Thyroid gland (tissue), 4 donors: ENCODE results near the gene SACM1L. TPM values are rescaled to one million over a fixed set of nuclear protein-coding genes. Genes with fewer than 3 reads are reported as not detected.

Experiments
- DNase-seq, 2 donors: peaks; one replicate each; pipeline ENCODE4 v3.0.0-alpha.2; 2019
- H3K27ac ChIP-seq, 3 donors: fragments of 200-600 bp; sonication (generic); 1 replicate in 2 of 3; 2 replicates in 1 of 3; pipeline ENCODE4 v1.5.1; 2016 to 2019; ENCODE audit warnings: mild to moderate bottlenecking in 1 of 3, moderate library complexity in 1 of 3
- H3K27me3 ChIP-seq: fragments of 200-600 bp; sonication (generic); one replicate; pipeline ENCODE4 v1.5.1; 2019
- H3K36me3 ChIP-seq, 2 donors: fragments of 200-600 bp; sonication (generic); one replicate each; pipeline ENCODE4 v1.5.1; 2016 to 2019
- H3K4me1 ChIP-seq, 2 donors: fragments of 200-600 bp; sonication (generic); one replicate each; pipeline ENCODE4 v1.5.1; 2017 to 2019
- H3K4me3 ChIP-seq, 3 donors: fragments of 200-600 bp; sonication (generic); replicated peaks in 1 of 3; 1 replicate in 2 of 3; 2 replicates in 1 of 3; pipeline ENCODE4 v1.5.1; 2016; ENCODE audit warnings: mild to moderate bottlenecking in 1 of 3
- H3K9me3 ChIP-seq: fragments of 200-600 bp; sonication (generic); one replicate; pipeline ENCODE4 v1.5.1; 2017
- POLR2A ChIP-seq, 2 donors: fragments of 450-650 bp; IDR thresholded peaks; one replicate each; pipeline ENCODE4 v1.6.1; 2017; ENCODE audit warnings: antibody characterized with exemption in 2 of 2, mild to moderate bottlenecking in 2 of 2, moderate library complexity in 1 of 2
- WGBS, 2 donors: methylation state at CpG; one replicate each; pipeline ENCODE4 v1.1.5; 2017; 5-methylcytosine and 5-hydroxymethylcytosine counted together
- intact Hi-C: fragments of 100-400 bp; cut with DNase I; formaldehyde crosslinking; loops from one replicate; pipeline ENCODE4 v1.15.1; 2023
- total RNA-seq, 4 donors: library from RNA; depleted of rRNA; stranded (reverse); fragments of >200 nt; gene quantifications; one replicate each; pipeline ENCODE4 v1.2.3, GENCODE V29; 2016
- TF ChIP-seq, protein P1 (sequence below), 6 experiments: fragments of 200-600 bp in 3 of 6; fragments of 450-650 bp in 3 of 6; sonication (generic) in 3 of 6; IDR thresholded peaks; one replicate each; pipeline ENCODE4 v1.5.1; 2016 to 2019; ENCODE audit warnings: antibody characterized with exemption in 6 of 6, mild to moderate bottlenecking in 2 of 6, inconsistent platforms in 1 of 6, moderate library complexity in 1 of 6

Gene SACM1L
- total RNA-seq, 4 donors from 2014 or later = 87.0 to 161 (median 111) TPM

DNA sequence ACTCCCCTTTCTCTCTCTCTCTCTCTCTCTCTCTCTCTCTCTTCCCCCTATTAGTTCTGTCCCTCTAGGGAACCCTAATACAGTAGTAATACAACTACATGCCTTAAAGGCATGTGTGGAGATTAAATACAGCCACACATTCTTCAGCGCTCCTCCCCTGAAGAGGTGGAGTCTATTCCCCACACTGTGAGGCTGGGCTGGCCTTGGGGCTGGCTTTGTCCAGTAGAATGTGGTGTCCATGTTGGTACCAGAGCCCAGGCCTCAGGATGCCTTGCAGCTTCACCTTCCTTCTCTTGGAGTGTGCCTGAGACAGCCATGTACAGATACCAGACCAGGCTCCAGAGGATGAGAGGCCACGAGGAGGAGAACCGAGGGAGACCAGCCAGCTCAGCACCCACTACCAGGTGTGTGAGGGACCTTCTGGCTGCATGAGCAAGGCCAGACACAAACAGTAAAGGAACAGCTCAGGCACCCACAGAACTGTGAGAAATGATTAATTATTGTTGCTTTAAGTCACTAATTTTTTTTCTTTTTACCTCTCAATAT lies 96.5 kb downstream of the SACM1L start:
- no peak overlapping the region for H3K4me3 ChIP-seq
- H3K27ac ChIP-seq = no peak overlapping the region
- no peaks in the 10 kb centered on the region for H3K27me3 ChIP-seq
- DNase-seq = no peak
- no peaks in the 10 kb centered on the region for H3K36me3 ChIP-seq
- intact Hi-C loops = no loop called here
- H3K9me3 ChIP-seq = no peaks in the 10 kb centered on the region
- WGBS, 2 donors = 80 to 83% methylated on average over 3 of the region's 3 CpGs
- no peaks in the 10 kb centered on the region for H3K4me1 ChIP-seq
- no peak for TF ChIP-seq POLR2A (IDR thresholded peaks at IDR 0.05)
- TF ChIP-seq, protein P1, sequence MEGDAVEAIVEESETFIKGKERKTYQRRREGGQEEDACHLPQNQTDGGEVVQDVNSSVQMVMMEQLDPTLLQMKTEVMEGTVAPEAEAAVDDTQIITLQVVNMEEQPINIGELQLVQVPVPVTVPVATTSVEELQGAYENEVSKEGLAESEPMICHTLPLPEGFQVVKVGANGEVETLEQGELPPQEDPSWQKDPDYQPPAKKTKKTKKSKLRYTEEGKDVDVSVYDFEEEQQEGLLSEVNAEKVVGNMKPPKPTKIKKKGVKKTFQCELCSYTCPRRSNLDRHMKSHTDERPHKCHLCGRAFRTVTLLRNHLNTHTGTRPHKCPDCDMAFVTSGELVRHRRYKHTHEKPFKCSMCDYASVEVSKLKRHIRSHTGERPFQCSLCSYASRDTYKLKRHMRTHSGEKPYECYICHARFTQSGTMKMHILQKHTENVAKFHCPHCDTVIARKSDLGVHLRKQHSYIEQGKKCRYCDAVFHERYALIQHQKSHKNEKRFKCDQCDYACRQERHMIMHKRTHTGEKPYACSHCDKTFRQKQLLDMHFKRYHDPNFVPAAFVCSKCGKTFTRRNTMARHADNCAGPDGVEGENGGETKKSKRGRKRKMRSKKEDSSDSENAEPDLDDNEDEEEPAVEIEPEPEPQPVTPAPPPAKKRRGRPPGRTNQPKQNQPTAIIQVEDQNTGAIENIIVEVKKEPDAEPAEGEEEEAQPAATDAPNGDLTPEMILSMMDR (IDR thresholded peaks at IDR 0.05) = no peak

DNA sequence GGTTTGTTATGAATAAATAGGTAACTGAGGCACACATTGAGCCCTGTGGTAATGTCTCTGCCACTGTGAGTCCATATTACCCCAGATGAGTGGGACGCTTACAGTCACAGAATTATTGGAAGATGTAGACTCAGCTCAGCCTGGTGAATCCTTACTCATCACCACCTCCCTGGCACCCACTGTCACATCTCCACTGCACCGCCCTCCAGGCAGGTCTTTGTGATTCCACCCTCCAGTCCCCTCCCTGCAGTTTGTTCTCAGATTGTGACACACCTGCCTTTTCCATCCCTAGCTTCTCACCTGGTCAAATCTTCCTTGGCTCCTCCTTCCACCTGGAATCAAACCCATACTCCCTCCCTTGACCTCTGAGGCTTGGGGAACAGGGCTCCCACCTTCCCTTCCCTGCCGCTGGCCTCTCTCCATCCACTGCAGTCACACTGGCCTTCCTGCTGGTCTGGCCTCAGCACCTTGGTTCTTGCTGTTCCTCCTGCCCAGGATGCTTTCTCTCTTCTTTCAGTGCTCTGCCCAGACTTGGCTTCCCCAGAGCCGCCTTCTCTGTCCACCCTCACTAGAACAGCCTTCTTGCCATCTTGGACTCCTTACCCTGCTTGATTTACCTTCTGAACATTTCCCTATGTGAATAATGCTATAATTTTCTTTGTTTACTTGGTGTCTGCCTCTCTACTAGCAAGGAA lies 97.8 kb downstream of the SACM1L start:
- 72 to 87% methylated on average over 4 of the region's 4 CpGs for WGBS, 2 donors
- Histone ChIP-seq H3K36me3 (no peaks in the 10 kb centered on the region), H3K4me1 (no peaks in the 10 kb centered on the region), H3K9me3 (no peaks in the 10 kb centered on the region), H3K27ac (no peak overlapping the region), H3K4me3 (no peak overlapping the region), H3K27me3 (no peaks in the 10 kb centered on the region)
- intact Hi-C loops = no loop called here
- DNase-seq = no peak
- TF ChIP-seq, protein P1 (IDR thresholded peaks at IDR 0.05) = no peak
- TF ChIP-seq POLR2A (IDR thresholded peaks at IDR 0.05) = no peak

DNA sequence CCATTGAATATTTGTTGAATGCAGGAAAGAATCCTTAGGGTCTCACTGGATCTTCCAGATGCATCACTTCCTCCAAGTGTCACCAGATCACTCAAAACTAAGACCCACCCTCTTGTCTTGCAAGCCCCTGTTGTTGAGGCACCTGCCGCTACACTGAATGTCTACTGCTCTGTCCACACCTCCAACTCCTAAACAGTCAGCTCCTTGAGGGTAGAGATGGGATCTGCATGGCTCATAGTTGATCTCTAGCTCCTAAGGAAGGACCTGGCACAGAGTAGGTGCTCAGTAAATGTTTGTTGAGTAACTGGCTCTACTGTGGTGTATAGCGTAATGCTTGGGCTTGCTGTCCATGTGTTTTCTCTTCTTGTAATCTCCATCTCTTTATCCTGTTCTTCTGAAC lies 98.4 kb downstream of the SACM1L start:
- no peaks in the 10 kb centered on the region for H3K36me3 ChIP-seq
- WGBS, 2 donors = 97 to 98% methylated on average over 2 of the region's 2 CpGs
- TF ChIP-seq, protein P1 (IDR thresholded peaks at IDR 0.05) = no peak
- no peak for TF ChIP-seq POLR2A (IDR thresholded peaks at IDR 0.05)
- H3K4me1 ChIP-seq = no peaks in the 10 kb centered on the region
- no peak for DNase-seq
- no peak overlapping the region for H3K27ac ChIP-seq
- no peaks in the 10 kb centered on the region for H3K27me3 ChIP-seq
- H3K4me3 ChIP-seq = no peak overlapping the region
- intact Hi-C loops = no loop called here
- no peaks in the 10 kb centered on the region for H3K9me3 ChIP-seq

DNA sequence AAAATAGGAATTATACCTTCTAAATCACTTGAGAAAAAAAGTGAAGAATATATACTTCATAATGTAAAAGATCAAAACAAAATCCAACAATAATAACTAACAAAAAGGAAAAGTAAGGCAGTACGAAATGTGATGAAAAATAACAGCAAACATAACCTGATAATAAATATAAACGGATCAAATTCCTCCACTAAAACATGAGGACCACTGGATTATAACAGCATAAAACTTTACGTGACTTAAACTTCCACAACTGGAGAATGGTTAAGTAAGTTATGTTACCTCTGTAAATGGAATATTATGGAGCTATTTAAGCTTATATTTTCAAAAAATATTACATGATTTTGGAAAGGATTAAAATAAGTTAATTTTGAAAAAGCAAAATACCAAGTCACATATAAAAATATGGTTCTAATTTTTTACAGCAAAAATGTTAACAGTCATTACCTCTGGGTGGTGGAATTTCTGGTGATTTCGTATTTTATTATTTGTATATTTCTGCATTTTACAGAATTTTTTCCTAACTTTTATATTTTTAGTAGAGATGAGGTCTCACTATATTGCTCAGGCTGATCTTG lies 100.1 kb downstream of the SACM1L start:
- Histone ChIP-seq H3K4me1 (no peaks in the 10 kb centered on the region), H3K4me3 (no peak overlapping the region), H3K36me3 (no peaks in the 10 kb centered on the region), H3K27ac (no peak overlapping the region), H3K9me3 (no peaks in the 10 kb centered on the region), H3K27me3 (no peaks in the 10 kb centered on the region)
- TF ChIP-seq POLR2A (IDR thresholded peaks at IDR 0.05) = no peak
- TF ChIP-seq, protein P1 (IDR thresholded peaks at IDR 0.05) = no peak
- intact Hi-C loops = no loop called here
- 85 to 90% methylated on average over 4 of the region's 4 CpGs for WGBS, 2 donors
- DNase-seq = no peak

DNA sequence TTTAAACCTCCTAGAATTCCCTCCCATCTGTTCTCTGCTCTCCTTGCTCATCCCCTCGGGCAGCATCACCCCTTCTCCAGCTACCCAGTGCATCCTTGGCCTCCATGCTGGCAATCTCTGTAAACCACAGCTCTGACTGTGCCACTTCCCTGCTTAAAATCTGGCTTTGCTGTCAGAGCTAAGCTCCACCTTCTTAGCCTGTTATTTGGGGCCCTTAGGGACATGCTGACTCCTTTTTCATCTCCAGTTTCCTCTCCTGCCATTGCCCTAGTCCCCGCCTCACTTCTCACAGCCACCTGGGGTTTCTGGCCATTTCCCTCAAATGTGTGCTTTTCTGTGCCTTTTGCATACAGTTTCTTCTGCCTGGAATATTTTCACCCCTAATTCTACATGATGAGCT lies 101.4 kb downstream of the SACM1L start:
- Histone ChIP-seq H3K4me1 (no peaks in the 10 kb centered on the region), H3K27ac (no peak overlapping the region), H3K9me3 (no peaks in the 10 kb centered on the region), H3K36me3 (no peaks in the 10 kb centered on the region), H3K4me3 (no peak overlapping the region), H3K27me3 (no peaks in the 10 kb centered on the region)
- intact Hi-C loops = no loop called here
- WGBS, 2 donors = 84 to 86% methylated on average over 2 of the region's 2 CpGs
- TF ChIP-seq POLR2A (IDR thresholded peaks at IDR 0.05) = no peak
- TF ChIP-seq, protein P1 (IDR thresholded peaks at IDR 0.05) = no peak
- DNase-seq = no peak
